NCI-H146 treated with DMSO at 0.1 percent for 48 hours (cell line): ENCODE measurements around the gene GUK1.
A peak's percentile ranks its signal among the peaks of the same experiment; 100 is the strongest.

Experiments
- DNase-seq: peaks from one replicate; lab custom pipeline; 2025; ENCODE audit not compliant: unreplicated experiment; lab: John Stamatoyannopoulos, UW

The GUK1 gene, protein sequence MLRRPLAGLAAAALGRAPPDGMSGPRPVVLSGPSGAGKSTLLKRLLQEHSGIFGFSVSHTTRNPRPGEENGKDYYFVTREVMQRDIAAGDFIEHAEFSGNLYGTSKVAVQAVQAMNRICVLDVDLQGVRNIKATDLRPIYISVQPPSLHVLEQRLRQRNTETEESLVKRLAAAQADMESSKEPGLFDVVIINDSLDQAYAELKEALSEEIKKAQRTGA

DNA sequence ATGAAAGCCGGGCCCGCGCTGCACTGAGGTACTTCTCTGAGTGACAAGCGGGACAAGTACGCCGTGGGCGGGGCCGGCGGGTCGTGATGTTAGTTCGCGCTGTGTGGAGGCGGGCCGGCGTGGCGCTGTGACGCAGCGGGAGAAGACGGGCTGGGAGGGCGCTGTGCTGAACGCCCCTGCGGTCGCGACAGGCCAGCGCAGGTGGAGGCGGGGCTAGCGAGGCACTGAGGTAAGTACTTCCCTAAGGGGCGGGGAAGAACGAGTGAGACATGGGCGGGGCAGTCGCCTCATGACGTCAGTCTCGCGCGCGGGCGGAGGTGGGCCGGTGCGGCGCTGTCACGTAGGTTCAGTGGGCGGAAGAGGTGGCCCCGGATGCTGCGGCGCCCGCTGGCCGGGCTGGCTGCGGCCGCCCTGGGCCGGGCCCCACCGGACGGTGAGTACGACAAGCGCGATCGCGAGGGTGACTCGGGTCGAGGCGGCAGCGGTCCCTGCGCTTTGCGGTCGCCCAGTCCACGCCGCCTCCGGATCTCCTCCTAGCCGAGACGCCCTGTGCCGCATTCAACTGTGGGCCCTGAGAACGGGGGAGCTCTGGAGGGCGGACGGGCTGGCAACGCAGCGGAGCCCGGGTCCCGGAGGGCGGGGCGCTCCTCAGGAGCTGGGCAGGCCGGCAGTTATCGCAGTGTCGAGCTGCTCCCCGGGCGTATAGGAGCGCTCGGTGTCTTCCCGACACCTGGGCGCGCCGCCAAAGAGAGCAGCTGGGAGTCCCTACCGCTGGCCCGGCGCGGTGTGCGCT is at the start of gene GUK1:
TSS of gene GUK1 (plus strand) at position 349 of the 793 bp plus-strand sequence. CDS start at position 373, 24 bp downstream.
- DNase-seq = peak; percentile 93

DNA sequence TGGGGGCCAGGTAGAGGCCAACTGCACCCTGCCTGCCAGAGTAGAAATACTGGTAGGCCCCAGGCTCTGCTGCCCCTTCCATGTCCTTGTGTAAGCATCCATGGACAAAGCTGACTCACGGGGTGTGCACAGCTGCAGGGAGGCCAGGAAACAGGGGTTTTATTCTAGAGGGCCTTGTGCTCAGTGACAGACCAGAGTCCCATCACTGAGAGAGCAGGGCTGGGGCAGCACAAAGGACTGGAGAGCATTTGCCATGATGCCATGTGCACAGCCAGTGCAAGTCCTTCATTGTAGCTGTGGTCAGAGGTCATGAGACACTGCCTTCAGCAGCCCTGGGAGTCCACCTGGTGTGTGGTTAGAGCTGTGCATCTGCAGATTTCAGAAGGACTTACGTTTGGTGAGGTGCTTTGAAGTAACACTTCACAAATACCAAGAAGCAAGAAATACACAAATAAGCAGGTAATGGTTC is 49.4 kb upstream of the GUK1 start:
- no peak for DNase-seq

DNA sequence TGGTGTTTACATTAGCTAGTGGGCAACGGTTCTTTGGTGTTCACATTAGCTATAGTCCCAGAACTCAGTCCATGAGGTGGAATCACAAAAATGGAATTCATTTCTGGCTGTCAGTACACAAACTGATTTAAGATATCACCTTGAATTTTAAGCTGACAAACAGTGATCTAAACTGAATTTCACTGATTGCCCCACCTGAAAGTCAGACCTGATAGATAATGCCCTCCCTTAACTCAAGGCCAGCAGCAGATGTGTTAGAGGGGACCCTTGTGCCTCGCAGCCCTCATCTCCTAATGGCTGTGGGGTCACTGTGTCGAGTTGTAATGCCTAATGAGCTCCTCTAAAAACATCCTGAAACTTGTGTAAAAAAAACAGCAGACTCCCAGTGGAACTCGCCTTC is 49.0 kb upstream of the GUK1 start:
- DNase-seq = no peak

DNA sequence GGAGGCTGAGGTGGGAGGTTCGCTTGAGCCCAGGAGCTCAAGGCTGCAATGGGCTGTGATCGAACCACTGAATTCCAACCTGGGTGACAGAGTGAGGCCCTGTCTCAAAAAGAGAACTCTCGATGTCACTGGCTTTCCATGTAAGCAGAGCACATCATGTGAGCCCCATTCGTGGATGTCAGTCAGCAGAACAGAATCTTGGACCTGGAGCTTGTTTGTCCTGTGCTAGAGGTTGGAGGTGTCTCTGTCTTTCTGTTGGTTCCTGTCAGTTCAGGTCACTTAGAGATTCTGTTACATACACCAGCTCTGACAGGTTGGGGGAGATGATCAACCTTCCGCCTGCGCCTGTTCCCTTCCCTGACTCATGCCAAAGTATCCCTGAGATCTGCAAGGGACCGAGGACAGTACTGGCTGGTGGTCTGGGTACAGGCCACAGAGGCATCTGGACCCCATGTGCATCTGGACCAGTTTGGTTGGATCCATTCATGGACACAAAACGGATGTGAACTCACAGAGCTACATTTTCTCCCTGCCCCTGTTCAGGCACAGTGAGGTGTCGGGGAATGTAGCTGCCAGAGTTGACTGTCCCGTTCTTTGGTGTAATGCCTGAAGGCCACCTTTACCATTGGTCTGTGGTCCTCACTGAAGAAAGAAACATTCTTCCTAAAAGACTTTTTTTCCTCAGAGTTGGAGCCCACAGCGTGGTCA is 47.6 kb upstream of the GUK1 start:
- no peak for DNase-seq

DNA sequence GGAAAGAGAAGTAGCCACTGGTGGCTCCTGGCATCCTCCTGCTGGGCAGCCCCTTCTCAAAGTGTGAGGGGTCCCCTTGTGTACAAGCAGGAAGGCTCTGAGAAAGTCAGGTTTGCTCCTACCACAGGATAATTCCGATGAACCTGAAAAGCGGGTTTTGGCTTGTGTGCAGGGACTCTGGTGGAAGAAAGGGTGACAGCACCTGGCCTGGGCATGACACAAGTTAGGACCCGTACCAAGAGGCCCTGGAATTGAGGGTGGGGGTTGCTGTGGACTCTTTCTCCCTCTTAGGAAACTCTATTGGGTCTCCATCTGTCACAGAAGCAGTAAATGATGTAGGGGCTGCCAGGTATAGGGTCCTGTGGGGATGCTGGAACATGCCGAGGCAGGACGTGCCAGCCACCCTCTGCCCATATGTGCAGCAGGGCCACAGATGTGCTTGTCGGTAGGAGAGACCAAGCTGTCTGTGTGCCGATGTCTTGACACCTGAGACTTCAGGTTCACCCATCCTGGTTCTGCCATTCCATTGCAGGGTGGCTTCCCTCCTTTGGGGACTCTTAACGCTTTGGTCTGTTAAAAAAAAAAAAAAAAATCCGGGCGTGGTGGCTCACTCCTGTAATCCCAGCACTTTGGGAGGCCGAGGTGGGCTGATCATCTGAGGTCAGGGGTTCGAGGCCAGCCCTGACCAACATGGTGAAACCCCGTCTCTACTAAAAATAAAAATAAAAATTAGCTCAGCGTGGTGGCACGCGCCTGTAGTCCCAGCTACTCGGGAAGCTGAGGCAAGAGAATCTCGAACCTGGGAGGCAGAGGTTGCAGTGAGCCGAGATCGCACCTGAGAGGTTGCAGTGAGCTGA is 46.8 kb upstream of the GUK1 start:
- no peak for DNase-seq

DNA sequence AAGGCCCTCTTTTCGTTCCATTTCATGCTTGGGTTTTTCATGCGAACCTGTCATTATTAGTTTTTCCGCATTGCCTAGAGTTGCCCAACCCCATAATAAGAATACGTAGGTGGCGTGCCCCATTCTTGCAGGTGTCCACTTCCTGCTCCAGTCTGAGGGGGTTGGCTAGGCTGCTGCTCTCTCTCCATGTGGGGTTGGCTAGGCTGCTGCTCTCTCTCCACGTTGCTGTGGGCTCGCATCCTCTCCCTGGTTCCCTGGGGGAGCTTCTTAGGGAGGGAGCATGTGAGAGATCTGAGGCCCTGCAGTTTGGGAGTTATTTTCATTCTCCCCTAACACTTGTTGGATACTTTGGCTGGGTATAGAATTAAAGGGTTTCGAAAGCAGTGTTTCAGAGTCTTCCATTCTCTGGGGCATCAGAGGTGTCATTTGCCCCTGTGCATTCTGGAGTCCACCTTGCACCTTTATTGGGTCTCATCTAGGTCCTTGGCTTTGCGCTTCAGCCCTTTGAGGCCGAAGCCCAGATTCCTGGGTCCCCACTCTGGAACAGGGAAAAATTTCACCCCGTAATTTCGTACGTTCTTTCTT is 45.6 kb upstream of the GUK1 start:
- DNase-seq = no peak

DNA sequence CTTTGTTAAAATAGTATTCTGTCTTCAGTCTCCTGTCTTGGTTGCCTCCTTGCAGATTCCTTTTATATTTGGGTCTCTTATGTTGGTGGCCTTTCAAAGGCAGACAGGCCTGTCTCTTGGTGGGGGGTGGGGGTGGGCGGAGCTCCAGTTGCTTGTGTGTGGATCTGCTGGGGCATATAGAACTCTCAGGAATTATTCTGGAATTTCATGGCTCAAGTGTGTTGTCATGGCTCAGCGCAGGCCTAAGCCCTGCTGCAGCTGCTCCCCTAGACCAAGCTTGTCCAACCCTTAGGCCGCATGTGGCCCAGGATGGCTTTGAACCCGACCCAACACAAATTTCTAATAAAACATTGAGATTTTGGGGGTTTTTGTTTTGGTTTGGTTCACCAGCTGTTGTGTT is 44.9 kb upstream of the GUK1 start:
- no peak for DNase-seq

DNA sequence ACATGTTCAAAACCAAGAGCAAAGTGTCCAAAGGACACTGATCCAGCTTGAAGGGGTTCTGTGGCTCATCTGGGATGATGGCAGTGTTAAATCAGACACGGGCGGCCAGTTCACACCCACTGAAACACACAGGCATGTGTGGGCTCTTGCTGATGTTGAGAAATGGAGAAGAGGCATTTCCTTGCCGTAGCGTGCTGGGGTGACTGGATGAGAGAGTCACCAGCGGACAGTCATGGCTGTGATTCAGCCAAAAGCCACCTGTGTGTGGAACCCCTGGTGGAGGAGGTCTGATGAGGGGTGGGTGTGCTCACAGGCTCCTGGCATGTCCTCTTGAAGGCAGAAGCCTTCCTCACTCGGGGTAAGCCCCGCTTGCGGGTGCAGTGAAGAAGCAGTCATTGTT is 44.1 kb upstream of the GUK1 start:
- no peak for DNase-seq

DNA sequence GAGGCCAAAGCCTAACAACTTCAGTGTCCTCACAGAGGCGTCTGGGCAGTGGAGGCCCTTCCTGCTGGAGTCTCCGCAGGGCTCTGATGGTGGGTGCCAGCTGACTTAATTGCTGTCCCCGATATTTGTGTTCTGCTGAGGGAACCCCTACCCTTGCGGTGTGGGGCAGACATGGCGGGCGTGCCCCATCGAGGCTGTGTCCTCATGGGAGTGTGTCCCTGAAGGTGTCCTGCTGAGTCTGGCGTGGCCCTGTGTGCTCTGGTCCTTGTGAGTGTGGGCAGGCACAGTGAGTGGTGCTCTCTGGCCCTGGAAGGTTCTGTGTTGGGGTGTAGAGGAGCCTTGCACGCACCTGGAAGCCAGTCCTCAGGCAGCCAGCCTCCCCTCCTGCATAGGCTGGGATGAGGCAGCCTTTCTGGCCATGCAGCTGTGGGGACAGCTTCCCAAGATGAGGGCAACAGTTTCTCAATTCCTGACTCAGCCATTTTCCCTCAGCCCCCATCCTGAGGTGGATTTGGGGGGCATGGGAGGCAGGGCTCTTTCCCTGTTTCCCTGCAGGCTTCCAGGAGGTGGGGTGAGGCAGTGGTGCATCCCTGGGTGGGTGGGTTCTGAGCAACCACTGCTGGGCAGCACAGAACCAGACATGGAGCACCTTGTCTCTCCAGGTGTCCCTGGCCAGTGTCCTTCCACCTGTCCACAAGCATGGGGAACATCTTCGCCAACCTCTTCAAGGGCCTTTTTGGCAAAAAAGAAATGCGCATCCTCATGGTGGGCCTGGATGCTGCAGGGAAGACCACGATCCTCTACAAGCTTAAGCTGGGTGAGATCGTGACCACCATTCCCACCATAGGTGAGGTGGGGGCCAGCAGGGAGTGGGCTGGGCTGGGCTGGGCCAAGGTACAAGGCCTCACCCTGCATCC is 43.4 kb upstream of the GUK1 start:
- no peak for DNase-seq

DNA sequence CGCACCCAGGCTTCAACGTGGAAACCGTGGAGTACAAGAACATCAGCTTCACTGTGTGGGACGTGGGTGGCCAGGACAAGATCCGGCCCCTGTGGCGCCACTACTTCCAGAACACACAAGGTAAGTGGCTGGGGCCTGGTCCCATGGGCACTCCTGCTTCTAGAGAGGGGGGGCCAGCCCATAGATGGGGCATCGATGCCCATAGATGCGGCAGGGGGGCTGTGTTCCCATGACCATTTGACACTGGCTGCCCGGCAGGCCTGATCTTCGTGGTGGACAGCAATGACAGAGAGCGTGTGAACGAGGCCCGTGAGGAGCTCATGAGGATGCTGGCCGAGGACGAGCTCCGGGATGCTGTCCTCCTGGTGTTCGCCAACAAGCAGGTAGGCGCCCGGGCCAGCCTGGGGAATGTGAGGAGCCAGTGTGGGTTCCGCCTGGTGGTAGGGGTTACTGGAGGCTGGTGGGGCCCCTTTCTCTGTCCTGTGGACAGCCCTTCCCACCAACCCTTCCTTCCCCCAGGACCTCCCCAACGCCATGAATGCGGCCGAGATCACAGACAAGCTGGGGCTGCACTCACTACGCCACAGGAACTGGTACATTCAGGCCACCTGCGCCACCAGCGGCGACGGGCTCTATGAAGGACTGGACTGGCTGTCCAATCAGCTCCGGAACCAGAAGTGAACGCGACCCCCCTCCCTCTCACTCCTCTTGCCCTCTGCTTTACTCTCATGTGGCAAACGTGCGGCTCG is 42.6 kb upstream of the GUK1 start:
- DNase-seq = no peak

DNA sequence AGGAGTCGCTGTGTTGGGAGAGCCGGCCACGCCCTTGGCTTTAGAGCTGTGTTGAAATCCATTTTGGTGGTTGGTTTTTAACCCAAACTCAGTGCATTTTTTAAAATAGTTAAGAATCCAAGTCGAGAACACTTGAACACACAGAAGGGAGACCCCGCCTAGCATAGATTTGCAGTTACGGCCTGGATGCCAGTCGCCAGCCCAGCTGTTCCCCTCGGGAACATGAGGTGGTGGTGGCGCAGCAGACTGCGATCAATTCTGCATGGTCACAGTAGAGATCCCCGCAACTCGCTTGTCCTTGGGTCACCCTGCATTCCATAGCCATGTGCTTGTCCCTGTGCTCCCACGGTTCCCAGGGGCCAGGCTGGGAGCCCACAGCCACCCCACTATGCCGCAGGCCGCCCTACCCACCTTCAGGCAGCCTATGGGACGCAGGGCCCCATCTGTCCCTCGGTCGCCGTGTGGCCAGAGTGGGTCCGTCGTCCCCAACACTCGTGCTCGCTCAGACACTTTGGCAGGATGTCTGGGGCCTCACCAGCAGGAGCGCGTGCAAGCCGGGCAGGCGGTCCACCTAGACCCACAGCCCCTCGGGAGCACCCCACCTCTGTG is 41.7 kb upstream of the GUK1 start:
- DNase-seq = no peak

DNA sequence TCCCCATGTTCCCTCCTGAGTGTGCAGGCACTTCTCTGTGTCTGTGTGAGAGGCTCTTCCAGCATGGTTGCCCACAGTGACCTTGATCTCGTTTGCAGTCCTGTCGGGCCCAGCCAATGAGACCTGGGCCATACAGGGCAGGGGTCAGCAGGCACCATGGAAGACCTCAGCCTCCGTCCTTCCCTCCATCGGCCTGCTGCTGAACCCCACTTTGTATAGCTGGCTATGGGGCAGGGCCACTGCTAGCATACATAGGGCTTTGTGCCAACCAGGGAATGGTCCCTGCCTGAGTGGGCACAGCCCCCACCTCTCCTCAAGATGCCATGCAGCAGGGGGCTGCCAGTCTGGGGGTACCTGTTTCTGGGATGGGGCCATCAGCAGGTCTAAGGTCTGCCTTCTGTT is 40.7 kb upstream of the GUK1 start:
- DNase-seq = no peak

DNA sequence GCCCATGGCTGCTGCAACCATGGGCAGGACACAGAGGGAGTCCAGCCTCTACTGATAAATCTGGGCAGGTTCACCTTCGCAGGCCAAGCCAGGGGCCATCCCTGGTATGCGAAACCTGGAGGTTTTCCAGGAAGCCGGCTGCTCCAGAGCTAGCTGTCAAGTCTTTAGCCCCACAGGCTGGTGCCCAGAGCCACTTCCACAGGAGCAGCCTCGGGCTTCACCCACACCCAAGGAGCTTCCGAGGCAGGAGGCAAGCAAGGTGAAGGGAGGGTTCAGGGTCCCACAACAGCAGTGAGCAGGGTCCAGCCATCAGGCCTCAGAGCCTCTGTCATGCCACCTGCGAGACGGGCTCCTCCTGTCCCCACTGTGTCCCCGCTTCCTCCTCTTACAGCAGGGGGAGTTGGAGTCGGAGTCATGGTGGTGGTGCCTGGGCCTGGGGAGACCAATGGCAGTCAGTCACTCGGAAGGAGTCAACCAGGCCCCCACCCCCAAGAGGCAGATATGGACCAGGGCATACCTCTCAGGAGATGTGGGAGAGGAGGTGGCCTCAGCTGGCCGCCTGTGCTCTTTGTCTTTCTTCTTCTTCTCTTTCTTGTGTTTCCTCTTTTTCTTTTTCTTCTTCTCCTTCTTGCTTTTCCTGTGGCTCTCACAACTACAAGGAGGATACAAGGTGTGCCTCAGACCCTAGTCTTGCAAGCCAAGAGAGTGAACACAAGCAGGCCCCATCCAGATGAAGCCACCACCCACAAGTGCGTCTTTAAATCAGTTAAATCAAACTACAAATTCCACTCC is 39.1 kb upstream of the GUK1 start:
- DNase-seq = no peak

DNA sequence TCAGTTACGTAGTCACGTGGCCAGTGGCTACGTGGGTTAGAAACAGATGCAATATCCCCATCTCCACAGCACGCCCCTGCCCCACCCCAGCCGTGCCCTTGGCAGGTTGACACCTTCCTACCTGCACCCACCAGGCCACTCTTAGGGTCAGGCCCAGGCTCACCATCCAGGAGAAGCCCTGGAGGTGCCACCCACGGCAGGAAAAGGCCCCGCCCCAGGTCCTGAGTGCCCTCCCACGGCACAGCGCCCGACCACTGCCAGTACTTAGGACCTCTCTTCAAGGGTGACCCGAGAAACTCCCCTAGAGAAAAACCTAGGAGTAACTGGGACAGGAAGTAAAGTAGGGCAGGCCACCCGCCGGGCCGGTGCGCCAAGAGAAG is 38.5 kb upstream of the GUK1 start:
- DNase-seq = no peak

DNA sequence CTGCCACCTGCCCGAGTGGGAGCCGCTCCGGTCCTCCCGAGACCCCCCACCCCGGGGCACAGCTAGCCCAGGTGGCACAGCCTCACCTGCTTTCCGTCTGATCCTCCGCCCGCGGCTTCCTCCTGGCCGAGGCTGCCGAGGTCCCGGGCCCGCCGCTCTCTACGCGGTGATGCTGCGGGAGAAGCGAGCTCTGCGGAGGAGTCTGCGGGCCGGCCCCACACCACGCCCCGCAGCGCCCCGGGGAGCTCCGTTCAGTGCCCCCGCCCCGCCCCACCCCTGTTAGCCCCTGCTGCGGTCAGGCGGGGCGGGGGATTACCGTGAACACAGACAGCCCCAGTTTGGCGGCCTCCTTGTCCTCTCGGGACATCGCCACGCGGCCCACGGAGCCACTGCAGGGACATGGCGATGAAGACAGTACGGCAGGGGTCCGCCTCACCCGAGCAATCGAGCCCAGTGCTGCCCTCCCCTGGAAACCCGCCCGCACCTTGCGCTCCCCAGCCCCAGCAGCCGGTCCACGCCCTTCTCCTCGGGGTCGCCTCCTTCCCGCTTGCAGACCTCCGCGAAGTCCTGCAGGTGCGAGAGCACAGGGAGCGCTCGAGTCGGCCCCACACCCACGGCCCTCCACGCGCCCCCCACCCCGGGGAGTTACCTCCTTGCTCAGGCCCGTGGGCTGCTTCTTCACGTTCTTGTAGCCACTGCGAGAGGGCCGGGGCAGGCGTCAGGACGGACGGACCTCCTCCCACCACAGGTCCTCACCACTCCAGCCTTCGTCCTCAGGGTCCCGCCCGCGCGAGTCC is 37.9 kb upstream of the GUK1 start:
- DNase-seq = peak; percentile 22

DNA sequence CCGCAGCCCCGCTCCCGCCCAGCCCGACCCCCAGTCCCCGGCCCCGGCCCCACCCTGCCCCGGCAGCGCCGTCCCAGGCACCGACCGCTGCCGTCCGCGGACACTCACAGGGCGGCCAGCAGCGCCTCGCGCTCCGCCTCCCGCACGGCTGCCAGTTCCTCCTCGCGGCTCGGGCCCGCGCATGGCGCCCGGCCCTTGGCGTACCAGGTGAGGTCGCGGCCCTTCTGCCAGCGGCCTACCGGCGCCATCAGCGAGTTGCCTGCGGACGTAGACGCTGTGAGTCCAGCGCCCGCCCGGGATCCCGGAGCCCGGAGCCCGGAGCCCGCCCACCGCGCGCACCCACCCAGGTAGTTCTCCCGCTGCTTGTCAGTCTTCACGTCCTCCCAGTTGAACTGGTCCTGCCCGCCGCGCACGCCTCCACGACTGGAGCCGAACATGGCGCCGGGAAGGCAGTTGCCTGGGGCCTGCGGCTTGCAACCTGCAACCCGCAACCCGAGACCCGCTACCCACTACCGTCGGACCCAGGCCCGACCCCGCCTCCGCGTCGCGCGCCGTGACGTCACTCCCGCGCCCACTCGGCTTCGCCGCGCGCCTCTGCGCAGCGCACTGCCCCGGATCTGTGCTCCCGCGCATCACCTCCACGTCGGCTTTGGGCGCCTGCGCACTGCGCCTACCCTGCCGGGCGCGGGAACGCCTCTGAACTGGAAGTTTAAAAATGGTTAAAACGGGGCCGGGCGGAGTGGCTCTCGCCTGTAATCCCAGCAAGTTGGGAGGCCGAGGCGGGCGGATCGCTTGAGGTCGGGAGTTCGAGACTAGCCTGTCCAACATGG is 37.1 kb upstream of the GUK1 start, which contains the start of gene C1orf35:
TSS of gene C1orf35 (minus strand) at position 535 of the 830 bp plus-strand sequence. CDS start at position 437, 98 bp downstream.
- DNase-seq = peak; percentile 82
